ENCODE results near the gene TMEM47. TPM values are rescaled to one million over a fixed set of nuclear protein-coding genes. Genes with fewer than 3 reads are reported as not detected.

Gene TMEM47
- total RNA-seq (ENCODE audit: unreplicated experiment) = 2.8 TPM
- long read RNA-seq = 0 reads

- no peak for TF ChIP-seq CTCF (IDR thresholded peaks at IDR 0.05; ENCODE audit: partially characterized antibody, unreplicated experiment)
- H3K4me1 Mint-ChIP-seq (ENCODE audit: low read depth, unreplicated experiment) = peaks cover 2% of the 10 kb centered on the region
- H3K27me3 Mint-ChIP-seq (ENCODE audit: unreplicated experiment) = peaks cover 2% of the 10 kb centered on the region
These were observed at the start of gene TMEM47 for GRCh38 chrX:34656842-34657725. Gene TMEM47, minus strand, starts transcription at chrX:34657285. Its CDS starts 256 bp downstream, at chrX:34657029.

GRCh38 chrX:34687095-34687494 is 30.0 kb upstream of the TMEM47 start:
- Mint-ChIP-seq H3K27me3 (ENCODE audit: unreplicated experiment) (no peaks in the 10 kb centered on the region), H3K27ac (ENCODE audit: unreplicated experiment) (no peak overlapping the region), H3K36me3 (ENCODE audit: unreplicated experiment) (no peaks in the 10 kb centered on the region), H3K9me3 (ENCODE audit: unreplicated experiment) (no peaks in the 10 kb centered on the region), H3K4me1 (ENCODE audit: low read depth, unreplicated experiment) (no peaks in the 10 kb centered on the region), H3K4me3 (ENCODE audit: unreplicated experiment) (no peak overlapping the region)
- DNase-seq = no peak
- TF ChIP-seq CTCF (IDR thresholded peaks at IDR 0.05; ENCODE audit: partially characterized antibody, unreplicated experiment) = no peak

More at GRCh38 chrX:34656842-34657725, at the start of gene TMEM47:
- Mint-ChIP-seq H3K27ac (ENCODE audit: unreplicated experiment) (no peak within 1 kb of the TSS), H3K36me3 (ENCODE audit: unreplicated experiment) (no peaks in the 10 kb centered on the region), H3K9me3 (ENCODE audit: unreplicated experiment) (peaks cover 2% of the 10 kb centered on the region), H3K4me3 (ENCODE audit: unreplicated experiment) (peak within 1 kb of the TSS; percentile 94)
- DNase-seq = peak; percentile 73

- DNase-seq = no peak
- Mint-ChIP-seq H3K36me3 (ENCODE audit: unreplicated experiment) (no peaks in the 10 kb centered on the region), H3K9me3 (ENCODE audit: unreplicated experiment) (peaks cover 2% of the 10 kb centered on the region), H3K4me3 (ENCODE audit: unreplicated experiment) (no peak overlapping the region), H3K4me1 (ENCODE audit: low read depth, unreplicated experiment) (peaks cover 2% of the 10 kb centered on the region), H3K27me3 (ENCODE audit: unreplicated experiment) (peaks cover 2% of the 10 kb centered on the region), H3K27ac (ENCODE audit: unreplicated experiment) (no peak overlapping the region)
- no peak for TF ChIP-seq CTCF (IDR thresholded peaks at IDR 0.05; ENCODE audit: partially characterized antibody, unreplicated experiment)
These were observed 2.5 kb upstream of the TMEM47 start for GRCh38 chrX:34659575-34659974.

GRCh38 chrX:34658326-34658725 is 1.2 kb upstream of the TMEM47 start:
- peaks cover 2% of the 10 kb centered on the region for H3K9me3 Mint-ChIP-seq (ENCODE audit: unreplicated experiment)
- H3K27ac Mint-ChIP-seq (ENCODE audit: unreplicated experiment) = no peak overlapping the region
- H3K27me3 Mint-ChIP-seq (ENCODE audit: unreplicated experiment) = peaks cover 2% of the 10 kb centered on the region
- peaks cover 2% of the 10 kb centered on the region for H3K4me1 Mint-ChIP-seq (ENCODE audit: low read depth, unreplicated experiment)
- H3K4me3 Mint-ChIP-seq (ENCODE audit: unreplicated experiment) = peak overlapping the region; percentile 85
- H3K36me3 Mint-ChIP-seq (ENCODE audit: unreplicated experiment) = no peaks in the 10 kb centered on the region
- no peak for DNase-seq
- no peak for TF ChIP-seq CTCF (IDR thresholded peaks at IDR 0.05; ENCODE audit: partially characterized antibody, unreplicated experiment)

GRCh38 chrX:34657726-34658070 is 613 bp upstream of the TMEM47 start:
- Mint-ChIP-seq H3K27ac (ENCODE audit: unreplicated experiment) (no peak overlapping the region), H3K9me3 (ENCODE audit: unreplicated experiment) (peaks cover 2% of the 10 kb centered on the region), H3K4me1 (ENCODE audit: low read depth, unreplicated experiment) (peaks cover 2% of the 10 kb centered on the region), H3K36me3 (ENCODE audit: unreplicated experiment) (no peaks in the 10 kb centered on the region), H3K27me3 (ENCODE audit: unreplicated experiment) (peaks cover 2% of the 10 kb centered on the region), H3K4me3 (ENCODE audit: unreplicated experiment) (peak overlapping the region; percentile 85)
- DNase-seq = no peak
- no peak for TF ChIP-seq CTCF (IDR thresholded peaks at IDR 0.05; ENCODE audit: partially characterized antibody, unreplicated experiment)

Measured in glutamatergic neuron (in vitro differentiated cells).